ENCODE measurements around the gene PARL. TPM values are rescaled to one million over a fixed set of nuclear protein-coding genes. Genes with fewer than 3 reads are reported as not detected.

PARL gene
- total RNA-seq, 1 experiment from 2014 or later = 109 TPM

DNA sequence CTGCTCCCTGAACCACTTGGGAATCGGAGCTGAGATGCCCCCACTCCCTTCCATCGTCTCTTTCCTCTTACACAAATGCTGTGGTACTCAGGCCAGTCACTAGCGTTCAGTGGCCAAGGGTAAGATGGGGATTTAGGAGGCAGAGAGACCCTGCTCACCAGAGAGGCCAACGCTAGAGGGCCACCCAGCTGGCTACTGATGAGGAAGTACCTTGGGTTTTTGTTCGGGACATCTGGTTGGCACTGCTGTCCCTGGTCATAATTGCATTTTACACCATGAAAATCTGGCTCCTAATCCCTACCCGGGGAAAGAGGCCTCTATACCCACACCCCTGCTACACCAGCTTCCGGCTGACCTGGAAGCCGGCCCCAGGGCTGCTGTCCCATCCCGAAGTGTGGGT is 67.0 kb downstream of the PARL start:
- Histone ChIP-seq H4K20me1 (ENCODE audit: insufficient read depth) (no peaks in the 10 kb centered on the region), H3F3A (ENCODE audit: insufficient read depth, low read depth) (no peaks in the 10 kb centered on the region), H3K36me3 (ENCODE audit: low read depth) (no peaks in the 10 kb centered on the region), H2AFZ (no peak overlapping the region), H3K27ac (no peak overlapping the region), H3K4me3 (no peak overlapping the region), H3K4me2 (no peak overlapping the region), H3K79me2 (ENCODE audit: low read depth) (no peaks in the 10 kb centered on the region), H3K9me2 (ENCODE audit: insufficient read depth) (no peaks in the 10 kb centered on the region), H3K4me1 (replicated peaks; ENCODE audit: insufficient read depth) (no peaks in the 10 kb centered on the region), H3K9me3 (ENCODE audit: insufficient read depth, low read depth) (no peaks in the 10 kb centered on the region), H3K27me3 (ENCODE audit: insufficient read depth, low read depth) (no peaks in the 10 kb centered on the region)
- ChIA-PET CTCF (no interaction called here), POLR2A (ENCODE audit: unreplicated experiment) (no interaction called here)
- intact Hi-C loops (cut with micrococcal nuclease; ENCODE audit: unreplicated experiment) = no loop called here
- DNase-seq = no peak
- BruUV-seq (replicated peaks) = no TSS peak
- TF ChIP-seq, protein P1, sequence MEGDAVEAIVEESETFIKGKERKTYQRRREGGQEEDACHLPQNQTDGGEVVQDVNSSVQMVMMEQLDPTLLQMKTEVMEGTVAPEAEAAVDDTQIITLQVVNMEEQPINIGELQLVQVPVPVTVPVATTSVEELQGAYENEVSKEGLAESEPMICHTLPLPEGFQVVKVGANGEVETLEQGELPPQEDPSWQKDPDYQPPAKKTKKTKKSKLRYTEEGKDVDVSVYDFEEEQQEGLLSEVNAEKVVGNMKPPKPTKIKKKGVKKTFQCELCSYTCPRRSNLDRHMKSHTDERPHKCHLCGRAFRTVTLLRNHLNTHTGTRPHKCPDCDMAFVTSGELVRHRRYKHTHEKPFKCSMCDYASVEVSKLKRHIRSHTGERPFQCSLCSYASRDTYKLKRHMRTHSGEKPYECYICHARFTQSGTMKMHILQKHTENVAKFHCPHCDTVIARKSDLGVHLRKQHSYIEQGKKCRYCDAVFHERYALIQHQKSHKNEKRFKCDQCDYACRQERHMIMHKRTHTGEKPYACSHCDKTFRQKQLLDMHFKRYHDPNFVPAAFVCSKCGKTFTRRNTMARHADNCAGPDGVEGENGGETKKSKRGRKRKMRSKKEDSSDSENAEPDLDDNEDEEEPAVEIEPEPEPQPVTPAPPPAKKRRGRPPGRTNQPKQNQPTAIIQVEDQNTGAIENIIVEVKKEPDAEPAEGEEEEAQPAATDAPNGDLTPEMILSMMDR (conservative IDR thresholded peaks at IDR 0.05) = no peak
- no peak for TF ChIP-seq EZH2 (IDR thresholded peaks at IDR 0.05; ENCODE audit: low read depth)

DNA sequence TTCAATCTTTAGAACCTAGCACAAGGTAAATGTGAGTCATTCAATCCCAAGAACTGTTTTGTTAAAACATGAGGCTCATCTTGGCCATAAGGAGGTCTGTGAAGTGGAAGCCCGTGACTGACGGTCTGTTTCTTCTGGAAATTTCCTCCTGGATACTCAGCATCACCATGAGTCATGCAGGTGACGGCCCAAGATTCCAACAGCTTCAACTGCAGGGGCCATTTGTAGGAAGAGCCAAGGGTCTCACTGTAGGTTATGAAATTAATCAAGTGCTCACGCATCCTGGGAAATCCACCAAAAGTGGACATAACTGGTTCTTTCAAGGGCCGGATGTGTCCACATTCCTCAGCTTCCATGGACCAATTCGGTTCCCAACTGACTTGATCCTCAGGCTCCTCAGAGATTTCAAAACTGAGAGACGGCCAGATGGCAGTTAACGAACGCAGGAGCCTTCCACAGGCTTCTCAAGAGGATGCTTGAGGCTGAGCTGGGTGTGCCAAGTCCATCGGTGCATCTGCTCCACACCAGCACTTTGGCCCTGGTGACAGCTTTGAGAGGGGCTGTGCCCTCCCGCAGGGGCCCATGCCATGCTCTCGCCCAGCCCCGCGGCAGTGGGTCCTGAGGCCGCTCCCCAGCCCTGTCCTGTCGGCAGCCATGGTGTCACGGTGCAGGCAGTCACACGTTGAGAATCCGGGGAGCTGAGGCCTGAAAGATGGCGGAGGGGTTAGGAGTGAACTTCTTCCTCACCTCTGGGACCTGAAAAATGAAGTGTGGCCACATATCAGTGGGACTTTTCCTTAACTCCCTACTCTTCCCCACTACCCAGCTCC is 67.8 kb downstream of the PARL start:
- H3K4me3 ChIP-seq = no peak overlapping the region
- BruUV-seq (replicated peaks) = TSS peak; percentile 12
- no peak overlapping the region for H2AFZ ChIP-seq
- no peaks in the 10 kb centered on the region for H3K9me3 ChIP-seq (ENCODE audit: insufficient read depth, low read depth)
- H3K79me2 ChIP-seq (ENCODE audit: low read depth) = no peaks in the 10 kb centered on the region
- no peaks in the 10 kb centered on the region for H3K4me1 ChIP-seq (replicated peaks; ENCODE audit: insufficient read depth)
- no peak overlapping the region for H3K27ac ChIP-seq
- POLR2A ChIA-PET (ENCODE audit: unreplicated experiment) = no interaction called here
- no peak overlapping the region for H3K4me2 ChIP-seq
- CTCF ChIA-PET = no interaction called here
- H3K27me3 ChIP-seq (ENCODE audit: insufficient read depth, low read depth) = no peaks in the 10 kb centered on the region
- H4K20me1 ChIP-seq (ENCODE audit: insufficient read depth) = no peaks in the 10 kb centered on the region
- H3F3A ChIP-seq (ENCODE audit: insufficient read depth, low read depth) = no peaks in the 10 kb centered on the region
- no peaks in the 10 kb centered on the region for H3K36me3 ChIP-seq (ENCODE audit: low read depth)
- intact Hi-C loops (cut with micrococcal nuclease; ENCODE audit: unreplicated experiment) = no loop called here
- no peak for DNase-seq
- no peaks in the 10 kb centered on the region for H3K9me2 ChIP-seq (ENCODE audit: insufficient read depth)
- no peak for TF ChIP-seq EZH2 (IDR thresholded peaks at IDR 0.05; ENCODE audit: low read depth)
- TF ChIP-seq, protein P1 (conservative IDR thresholded peaks at IDR 0.05) = no peak

- H3K9me2 ChIP-seq (ENCODE audit: insufficient read depth) = no peaks in the 10 kb centered on the region
- no peaks in the 10 kb centered on the region for H3K27me3 ChIP-seq (ENCODE audit: insufficient read depth, low read depth)
- H3K4me1 ChIP-seq (replicated peaks; ENCODE audit: insufficient read depth) = no peaks in the 10 kb centered on the region
- no peak overlapping the region for H3K4me2 ChIP-seq
- ChIA-PET POLR2A (ENCODE audit: unreplicated experiment) (no interaction called here), CTCF (interaction anchor here (0.6 kb wide), 1 partner anchor 79 kb away, joined by 7 read pairs; no protein-coding TSS in a partner anchor)
- no peak for TF ChIP-seq EZH2 (IDR thresholded peaks at IDR 0.05; ENCODE audit: low read depth)
- TF ChIP-seq, protein P1 (conservative IDR thresholded peaks at IDR 0.05) = no peak
- no peaks in the 10 kb centered on the region for H4K20me1 ChIP-seq (ENCODE audit: insufficient read depth)
- no peak overlapping the region for H3K27ac ChIP-seq
- H3K36me3 ChIP-seq (ENCODE audit: low read depth) = no peaks in the 10 kb centered on the region
- H3K79me2 ChIP-seq (ENCODE audit: low read depth) = no peaks in the 10 kb centered on the region
- no TSS peak for BruUV-seq (replicated peaks)
- intact Hi-C loops (cut with micrococcal nuclease; ENCODE audit: unreplicated experiment) = no loop called here
- H2AFZ ChIP-seq = no peak overlapping the region
- H3K4me3 ChIP-seq = no peak overlapping the region
- H3F3A ChIP-seq (ENCODE audit: insufficient read depth, low read depth) = no peaks in the 10 kb centered on the region
- no peak for DNase-seq
- no peaks in the 10 kb centered on the region for H3K9me3 ChIP-seq (ENCODE audit: insufficient read depth, low read depth)
These were observed 68.7 kb downstream of the PARL start for GRCh38 chr3:183815951-183816475.
